Right forelimb (tissue), 1 donor: ENCODE measurements around the gene ADCY3.
"Not testable (repeated sequence)": the region's sequence is repeated elsewhere in the genome, so short reads cannot be mapped to it uniquely, and the experiment has no call there.

ENCODE experiments used
- DNase-seq: peaks from one replicate; pipeline ENCODE4 v3.0.0-alpha.2; 2018

The ADCY3 gene

DNA sequence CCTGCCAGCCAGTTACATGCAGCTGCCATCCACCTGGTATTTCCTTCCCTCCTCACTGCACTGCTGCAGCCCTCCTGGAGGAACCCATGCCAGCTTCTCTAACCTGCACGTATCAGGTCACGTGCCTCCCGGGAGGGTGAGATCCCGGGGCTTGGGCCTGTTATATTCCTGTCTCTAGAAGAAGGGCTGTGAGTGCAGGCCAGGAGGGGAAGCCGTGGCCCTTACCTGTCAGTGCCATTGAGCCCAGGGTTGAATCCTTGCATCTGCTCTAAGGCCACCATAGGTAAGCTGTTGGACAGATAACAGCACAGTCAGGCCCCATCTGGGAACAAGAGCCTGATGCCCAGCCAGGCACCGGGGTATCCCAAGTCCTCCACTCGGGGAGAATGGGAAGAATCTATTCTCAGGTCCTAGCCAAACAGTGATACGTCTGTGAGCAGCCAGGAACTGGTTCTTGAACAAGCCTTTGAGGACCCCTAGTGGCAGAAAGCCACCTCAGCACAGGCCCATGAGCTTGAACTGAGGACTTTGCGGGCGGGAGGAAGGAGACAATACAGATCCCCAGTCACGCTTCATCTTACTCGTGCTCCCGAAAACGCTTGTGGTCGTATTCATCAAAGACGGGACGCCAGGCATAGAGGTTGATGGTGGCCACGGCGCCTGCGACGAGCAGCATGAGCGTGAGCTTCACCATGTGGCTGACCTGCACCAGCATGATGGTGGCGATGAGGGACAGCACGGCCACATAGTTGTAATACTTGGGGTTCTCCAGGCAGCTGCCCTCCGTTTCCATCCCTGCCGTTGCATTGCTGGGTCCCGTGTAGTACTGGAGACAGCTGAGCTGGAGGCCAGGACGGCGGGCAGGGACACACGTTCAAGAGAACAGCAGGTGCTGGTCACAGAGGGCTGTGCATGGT lies 92.5 kb downstream of the ADCY3 start:
- DNase-seq: peak; percentile 86

DNA sequence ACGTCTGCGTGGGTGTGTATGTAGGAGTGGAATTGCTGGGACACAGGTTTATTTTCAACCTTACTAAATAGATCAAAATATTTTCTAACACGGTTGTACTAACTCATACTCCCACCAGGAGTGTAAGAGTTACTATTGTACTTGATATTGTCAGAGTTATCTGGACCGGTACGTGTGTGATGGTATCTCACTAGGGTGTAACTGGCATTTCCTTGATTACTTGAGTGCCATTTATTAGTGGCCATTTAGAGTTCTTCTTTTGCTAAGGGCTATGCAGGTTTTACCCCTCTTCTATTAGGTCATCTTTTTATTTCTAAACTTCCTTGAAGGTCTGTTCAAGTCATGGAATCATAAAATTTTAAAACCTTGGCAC lies 93.3 kb downstream of the ADCY3 start:
- DNase-seq: no peak

DNA sequence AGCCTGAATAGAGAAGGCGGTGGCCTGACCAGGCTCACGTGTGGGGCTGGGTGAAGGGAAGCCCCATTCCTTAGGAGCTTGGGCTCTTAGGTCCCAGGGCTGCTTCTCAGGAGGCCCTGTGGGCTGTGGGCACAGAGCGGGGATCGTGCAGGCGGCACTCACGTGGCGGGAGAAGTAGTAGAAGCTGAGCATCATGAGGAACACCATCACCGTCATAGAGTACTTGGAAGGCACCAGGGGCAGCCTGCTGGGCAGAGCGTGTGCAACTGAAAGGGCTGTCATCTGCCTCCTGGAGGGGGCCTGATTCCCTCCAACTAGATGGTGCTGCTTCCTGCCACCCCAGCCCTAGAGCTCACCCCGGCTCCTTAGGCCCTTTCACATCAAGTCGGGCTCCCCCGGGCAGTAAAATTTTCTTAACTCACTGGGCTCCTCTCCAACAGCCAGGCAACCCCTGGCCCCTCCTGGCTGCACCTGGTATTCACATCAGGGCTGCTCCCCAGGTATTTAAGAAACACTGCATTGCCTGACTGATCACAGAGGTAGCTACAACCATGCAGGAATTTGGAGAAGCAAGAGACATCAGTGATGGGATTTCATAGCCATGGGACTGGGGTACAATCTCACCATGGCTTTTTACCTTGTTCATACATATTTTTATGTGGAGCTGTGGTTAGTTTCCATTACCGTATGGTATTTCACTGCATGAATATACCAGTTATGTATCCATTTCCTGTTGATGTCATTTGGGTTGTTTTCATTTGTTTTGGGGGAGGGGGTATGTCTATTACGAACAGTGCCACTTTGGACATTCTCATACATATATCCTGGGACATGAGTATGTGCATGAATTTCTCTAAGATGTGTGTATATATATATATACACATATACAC lies 93.9 kb downstream of the ADCY3 start:
- peak; percentile 36 for DNase-seq

DNA sequence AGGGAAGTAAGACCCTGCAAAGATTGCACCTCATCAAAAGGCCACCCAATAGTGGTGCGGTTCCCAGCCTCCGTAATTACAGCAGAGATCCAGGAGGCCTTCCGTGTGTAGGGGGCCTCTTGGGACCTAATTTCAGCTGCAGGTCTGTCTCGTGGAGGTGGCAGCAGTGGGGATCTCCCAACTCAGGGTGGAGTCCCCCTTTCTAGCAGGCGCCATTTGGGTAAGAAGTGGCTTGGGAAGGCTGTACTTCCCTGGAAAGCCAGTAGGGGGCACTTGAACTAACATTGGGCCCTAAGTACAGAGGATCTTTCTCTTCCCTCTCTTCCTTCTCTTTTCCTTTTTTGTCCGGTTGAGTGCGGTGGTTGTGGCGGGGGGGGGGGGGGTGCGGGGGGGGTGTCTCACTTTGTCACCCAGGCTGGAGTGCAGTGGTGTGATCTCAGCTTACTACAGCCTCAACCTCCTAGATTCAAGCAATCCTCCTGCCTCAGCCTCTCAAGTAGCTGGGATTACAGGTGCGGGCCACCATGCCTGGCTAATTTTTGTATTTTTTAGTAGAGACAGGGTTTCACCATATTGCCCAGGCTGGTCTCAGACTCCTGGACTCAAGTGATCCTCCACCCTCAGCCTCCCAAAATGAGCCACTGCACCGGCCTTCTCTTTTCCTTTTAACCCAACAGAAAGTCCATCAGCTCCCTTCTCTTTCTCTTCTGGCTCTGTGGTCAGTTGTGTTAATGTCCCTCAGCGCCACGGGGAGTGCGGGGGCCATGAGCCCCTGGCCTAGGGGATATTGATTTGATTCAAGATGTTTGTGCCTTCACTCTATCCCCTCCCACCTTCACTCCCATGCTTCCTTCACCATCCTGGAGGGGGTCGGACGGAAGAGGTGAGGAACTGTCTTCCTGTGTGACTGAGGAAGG lies 94.8 kb downstream of the ADCY3 start:
- peak; percentile 33 for DNase-seq

DNA sequence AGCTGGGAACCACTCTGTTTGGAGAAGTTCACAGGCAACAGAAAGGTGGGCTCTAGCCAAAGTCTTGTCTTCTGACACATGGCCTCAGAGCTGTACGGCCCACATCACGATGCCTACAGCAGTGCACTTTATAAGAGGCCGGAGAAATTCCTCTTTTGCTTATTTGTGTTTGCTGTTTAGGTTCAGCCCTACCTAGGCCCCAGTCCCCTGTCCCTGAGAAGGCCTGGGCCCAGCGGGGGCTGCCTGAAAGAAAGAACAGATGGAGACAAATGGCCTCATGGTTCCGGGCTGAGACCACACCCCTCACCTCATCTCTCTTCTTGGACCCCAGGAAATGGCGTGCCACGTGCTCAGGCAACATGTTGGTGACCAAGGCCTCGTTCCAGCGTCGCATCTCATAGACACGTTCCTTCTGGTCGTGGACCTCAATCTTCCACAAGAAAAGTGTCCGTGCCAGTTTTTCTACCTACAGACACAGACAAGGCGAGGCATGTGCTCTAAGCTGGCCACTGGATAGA lies 95.9 kb downstream of the ADCY3 start:
- no peak for DNase-seq

DNA sequence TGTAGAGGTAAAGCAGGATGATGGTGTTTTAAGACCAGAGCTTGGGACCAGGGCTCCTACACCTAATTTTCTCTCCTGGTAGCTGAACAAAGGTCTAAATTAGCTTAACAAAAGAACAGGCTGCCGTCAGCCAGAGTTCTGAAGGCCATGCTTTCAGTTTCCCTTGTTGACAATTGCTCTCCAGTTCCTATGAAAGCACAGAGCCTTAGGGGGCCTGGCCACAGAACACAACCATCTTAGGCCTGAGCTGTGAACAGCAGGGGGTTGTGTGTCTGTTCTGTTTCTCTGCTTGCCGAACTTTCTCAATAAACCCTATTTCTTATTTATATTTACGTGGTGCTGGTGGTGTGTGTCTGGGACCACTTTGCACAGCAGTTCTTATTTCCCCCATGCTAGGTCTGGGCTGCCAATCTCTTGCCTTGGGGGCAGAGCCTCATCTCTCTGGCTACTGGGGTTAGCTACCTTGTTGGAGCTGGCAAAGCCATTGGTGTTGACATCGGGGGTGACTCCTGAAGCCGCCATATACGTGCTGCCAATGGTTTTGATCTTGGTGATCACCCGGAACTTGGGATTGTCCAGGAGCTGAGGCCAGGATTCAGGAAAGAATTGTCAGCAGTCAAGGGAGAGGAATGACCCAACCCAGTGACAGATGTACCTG lies 97.9 kb downstream of the ADCY3 start:
- DNase-seq: no peak

DNA sequence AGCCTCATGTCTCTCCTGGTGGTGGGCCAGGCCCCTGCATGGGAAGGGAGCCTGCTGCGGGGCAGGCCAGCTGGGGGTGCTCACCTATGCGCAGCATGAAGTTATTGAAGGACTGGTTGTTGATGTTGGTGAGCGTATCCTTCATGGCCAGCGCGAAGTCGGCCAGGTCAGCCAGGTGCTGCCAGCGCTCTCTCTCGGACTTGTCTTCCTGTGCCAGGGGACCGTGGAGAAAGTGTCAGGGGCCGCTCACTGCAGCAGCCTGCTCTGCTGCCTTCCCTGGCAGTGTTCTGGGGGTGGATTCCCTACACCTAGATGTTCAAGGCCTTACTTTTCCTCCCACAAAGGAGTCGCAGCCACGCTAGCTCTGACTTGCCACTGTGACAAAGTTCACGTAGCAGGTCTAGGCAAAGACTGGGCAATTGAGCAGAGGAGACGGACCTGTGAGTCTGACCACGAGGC lies 98.6 kb downstream of the ADCY3 start:
- DNase-seq: no peak

DNA sequence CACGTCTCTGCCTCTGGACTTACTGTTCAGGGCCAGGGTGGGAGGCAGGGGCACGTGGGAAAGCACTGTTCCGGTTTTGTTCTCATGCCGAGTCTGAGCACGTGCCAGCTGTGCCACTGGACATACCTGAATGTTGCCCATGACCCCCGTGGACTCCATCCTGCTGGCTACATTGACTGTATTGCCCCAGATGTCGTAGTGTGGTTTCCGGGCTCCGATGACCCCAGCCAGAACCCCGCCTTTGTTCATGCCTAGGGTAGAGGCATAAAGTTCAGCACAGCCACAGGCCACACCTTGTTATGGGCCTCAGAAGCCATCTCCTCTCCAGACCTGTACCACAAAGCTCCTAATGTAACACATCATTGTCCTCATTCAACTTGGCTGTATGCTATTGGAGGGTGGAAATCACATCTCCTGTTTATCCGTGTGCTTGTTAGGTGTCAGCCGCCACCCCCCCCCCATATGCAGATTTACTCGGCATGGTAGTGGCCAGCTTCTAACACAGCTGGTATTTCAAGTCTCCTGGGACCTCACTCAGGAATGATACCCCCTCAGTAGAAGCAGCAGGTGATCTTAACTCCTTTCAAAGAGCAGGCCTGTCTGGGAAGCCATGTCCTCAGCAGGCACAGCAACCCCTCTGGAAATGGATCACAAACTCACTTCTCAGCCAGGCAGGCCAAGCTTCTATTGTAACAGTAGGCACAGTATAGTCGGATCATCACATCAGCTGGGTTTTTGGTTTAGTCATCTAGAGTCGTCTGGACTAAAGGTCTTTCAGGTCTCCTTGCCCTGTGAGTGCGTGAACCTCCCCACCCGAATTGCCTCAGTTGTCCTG lies 99.2 kb downstream of the ADCY3 start:
- DNase-seq: no peak

DNA sequence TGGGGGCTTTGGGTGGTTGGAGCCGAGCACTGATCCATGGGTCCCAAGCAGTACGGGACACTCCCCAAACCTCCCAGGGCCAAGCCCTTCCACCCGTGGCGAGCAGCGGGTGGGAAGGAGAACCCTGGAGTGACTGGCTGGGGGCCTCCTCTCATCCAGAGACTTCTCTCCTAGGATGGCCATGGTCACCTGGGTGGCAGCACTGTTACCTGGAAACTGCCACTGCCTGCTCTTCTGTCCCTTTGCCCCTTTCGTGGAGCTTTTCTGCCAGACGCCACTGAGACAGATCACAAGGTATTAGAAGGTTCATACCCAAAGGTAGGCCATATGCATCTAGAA lies 99.9 kb downstream of the ADCY3 start:
- DNase-seq: no peak

DNA sequence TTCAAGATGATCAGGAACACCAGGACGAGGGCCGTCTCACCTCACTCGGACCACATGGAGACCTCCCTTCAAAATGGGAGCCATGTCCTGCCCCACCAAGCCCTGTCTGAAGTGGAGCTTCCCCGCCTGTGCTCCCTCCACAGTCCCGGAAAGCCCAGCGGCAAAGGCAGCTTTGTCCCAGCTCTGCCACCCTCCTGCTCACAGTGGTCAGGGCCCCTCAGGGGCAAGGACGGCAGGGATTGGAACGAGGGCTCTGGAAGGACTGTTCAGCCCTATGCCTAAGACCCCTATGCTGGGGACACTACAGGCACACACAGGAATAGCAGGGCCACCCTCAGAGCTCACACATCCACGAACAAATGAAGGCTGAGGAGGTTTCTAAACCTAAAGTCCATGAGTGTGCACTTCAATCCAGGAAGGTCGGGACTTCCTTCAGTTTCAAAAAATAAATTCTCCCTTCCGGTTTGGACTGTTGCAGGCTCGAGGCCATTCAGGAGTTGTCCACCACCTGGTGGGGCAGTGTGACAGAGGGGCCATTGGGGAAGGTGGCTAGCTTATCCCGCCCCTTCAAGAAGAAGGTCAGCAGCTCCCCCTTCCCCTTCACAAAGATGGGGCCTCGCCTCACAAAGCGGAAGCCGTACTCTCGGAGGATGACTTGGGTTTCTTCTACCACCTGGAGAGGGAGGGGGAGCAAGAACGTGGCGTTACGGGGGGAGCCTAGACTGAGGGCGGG lies 100.4 kb downstream of the ADCY3 start:
- DNase-seq: no peak

DNA sequence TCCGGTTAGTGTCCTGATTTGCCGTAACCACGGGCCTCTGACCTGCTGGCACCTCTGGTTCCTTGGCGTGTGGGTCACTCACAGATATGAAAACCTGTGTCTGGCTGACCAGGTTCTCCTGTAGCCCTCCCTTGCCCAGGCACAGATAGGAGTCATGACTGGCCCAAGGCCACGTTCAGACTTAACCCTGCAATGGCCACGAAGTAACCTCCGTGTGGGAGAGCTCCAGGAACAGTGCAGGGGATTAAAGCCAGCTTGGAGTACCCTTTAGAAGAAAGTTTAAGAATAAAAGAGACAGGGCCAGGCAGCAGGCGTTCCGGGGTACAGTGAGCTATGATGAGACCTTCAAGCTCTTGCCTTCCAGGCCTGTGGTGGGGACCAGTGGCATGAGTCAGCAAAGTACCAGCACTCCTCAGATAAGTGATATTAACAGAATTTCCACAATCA lies 101.3 kb downstream of the ADCY3 start:
- no peak for DNase-seq

DNA sequence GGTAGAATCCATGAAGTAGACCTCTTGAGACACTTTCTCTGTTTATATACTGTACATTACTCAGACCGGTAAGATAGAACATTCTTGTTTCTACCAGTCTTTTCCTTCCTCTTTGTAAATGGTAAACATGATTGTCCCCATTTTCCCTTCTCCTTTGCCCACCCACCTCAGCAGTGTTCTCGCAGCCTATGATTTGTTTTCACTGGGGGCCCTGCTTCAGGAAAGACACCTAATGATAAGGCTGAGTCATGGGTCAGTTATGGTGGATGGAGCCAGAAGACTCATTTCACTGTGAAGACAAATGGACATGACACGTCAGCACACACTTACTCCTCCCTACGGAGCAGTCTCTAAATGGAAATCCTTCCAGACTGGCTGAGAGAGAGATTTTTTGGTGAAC lies 103.2 kb downstream of the ADCY3 start:
- no peak for DNase-seq

DNA sequence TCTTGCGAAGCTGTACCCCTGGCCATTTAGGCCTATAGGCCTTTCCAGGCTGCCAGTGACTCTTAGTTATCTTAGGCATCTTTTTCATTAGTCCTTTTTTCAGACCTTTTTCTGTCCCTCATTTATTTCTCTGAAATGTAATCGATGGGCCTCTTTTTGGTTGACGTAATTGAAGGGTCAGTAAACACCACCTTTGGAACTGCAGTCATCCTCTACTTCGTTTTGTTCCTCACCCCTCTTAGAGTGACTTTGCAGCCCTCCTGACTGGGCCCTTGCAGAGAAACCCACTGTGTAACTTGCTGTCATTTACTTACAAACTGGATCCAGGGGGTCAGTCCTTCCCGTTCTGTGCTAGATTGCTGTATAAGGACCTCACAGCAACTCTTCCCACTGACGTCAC lies 103.6 kb downstream of the ADCY3 start:
- no peak for DNase-seq

DNA sequence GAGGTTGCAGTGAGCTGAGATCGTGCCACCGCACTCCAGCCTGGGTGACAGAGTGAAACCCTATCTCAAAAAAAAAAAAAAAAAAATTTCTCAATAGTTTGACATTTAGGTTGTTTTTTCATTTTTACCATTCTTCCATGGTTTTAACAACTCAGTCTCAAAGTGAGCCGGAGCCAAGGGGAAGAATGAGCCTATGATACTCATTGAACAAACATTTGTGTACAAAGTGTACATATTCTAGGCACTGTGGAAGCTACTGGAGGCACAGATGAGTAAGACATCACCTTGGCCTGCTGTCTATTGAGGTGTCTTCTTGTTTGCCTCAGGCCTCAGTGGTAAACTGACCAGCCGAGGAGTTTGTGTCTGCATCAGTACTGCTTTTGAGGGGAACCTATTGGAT lies 104.9 kb downstream of the ADCY3 start:
- DNase-seq: no peak

DNA sequence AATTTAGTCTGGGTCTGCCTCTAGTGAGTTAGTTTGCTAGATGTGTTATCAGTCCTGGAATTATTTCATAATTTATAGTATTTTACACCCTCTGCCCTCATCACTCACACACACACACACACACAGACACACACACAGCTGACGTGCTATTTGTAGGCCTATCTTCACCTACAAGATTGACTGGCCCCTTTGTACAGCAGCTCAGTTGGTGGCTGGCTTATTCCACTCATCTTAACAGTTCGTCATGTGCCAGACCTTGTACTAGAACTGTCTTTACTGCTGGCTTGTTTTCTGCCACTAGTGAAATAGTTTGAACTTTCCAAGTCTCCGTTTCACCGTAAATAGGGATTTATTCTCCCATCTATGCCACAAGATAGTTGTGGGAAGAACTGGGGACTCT lies 105.5 kb downstream of the ADCY3 start:
- DNase-seq: no peak

DNA sequence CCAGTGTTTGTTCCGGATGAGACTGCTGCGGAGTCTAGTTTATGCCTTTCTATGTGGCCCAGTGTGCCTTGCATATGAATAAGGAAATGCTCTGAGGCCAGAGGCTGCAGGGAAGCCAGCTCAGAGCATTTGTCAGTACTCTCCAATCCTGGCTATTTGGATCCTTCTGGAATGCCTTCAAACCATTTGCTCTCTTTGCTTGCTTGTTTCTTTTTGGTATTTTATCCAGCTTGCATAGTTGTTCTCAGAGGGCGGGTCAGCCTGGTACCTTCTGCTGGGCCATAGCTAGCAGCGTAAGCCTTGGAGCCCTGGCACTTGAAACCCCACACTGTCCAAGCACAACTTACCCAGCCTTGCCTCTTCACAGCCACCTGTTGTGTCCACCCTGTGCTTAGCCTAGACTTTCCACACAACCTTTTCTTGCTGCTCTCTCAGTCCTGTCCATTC lies 106.3 kb downstream of the ADCY3 start:
- DNase-seq: no peak

DNA sequence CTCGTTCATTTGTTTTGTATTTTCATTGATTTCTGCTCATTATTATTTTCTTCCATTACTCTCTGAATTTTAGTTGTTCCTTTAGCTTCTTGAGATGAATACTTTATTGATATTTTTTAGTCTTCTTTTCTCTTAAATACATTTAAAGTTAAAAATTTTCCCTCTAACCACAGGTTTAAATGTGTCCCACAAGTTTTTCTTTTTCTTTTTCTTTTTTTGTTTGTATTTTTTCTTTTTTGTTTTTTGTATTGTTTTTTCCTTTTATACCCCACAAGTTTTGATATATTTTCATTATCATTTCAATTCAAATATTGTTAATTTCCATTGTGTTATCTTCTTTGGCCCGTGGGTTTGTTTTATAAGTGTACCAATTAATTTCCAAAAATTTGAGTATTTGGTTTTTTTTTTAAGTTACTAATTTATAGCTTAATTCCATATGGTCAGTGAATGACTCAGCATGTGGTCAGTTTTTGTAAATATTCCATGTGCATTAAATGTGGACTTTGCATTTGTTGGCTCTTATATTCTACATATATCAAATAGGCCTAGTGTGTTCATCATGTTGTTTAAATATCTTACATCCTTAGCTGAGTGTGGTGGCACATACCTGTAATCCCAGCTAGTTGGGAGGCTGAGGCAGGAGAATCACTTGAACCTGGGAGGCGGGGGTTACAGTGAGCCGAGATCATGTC lies 110.6 kb downstream of the ADCY3 start:
- DNase-seq: no peak

DNA sequence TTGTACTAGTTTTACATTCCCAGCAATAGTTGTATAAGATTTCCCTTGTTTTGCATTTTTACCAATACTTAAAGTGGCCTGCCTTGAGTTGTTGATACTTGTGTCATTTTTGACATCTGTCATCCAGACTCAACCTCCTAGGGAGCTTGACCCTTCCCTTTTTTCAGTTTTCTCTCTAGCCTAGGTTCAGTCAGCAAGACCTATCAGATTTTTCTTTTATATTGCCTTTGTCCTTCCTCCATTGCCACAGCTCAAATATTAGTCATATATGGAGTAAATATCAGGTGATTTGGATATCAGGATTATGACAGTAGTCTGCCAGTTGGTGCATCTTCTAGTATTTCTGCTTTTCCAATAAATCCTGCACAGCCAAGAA lies 113.4 kb downstream of the ADCY3 start:
- no peak for DNase-seq

DNA sequence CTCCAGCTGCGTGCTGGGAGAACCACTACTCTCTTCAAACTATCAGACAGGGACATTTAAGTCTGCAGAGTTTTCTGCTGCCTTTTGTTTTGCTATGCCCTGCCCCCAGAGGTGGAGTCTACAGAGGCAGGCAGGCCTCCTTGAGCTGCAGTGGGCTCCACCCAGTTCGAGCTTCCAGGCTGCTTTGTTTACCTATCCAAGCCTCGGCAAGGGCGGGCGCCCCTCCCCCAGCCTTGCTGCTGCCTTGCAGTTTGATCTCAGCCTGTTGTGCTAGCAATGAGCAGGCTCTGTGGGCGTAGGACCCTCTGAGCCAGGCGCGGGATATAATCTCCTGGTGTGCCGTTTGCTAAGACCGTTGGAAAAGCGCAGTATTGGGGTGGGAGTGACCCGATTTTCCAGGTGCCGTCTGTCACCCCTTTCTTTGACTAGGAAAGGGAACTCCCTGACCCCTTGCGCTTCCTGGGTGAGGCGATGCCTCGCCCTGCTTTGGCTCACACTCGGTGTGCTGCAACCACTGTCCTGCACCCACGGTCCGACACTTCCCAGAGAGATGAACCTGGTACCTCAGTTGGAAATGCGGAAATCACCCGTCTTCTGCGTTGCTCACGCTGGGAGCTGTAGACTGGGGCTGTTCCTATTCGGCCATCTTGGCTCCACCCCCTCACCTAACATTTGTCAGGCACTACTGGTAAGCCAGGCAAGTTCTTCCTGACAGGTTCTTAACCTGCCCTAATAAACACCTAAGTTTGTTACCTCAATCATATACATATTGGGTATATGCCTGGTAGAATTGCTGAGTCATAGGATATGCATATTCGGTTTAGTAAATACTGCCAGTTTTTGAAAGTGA lies 114.0 kb downstream of the ADCY3 start:
- not testable (repeated sequence) for DNase-seq
